Memory B cell (primary cell): ENCODE measurements around the gene NUP205.
"Not testable (repeated sequence)": the region's sequence is repeated elsewhere in the genome, so short reads cannot be mapped to it uniquely, and the experiment has no call there.

Source experiments
- ATAC-seq: fragments of 150-1000 bp; cut with Tn5 transposase; 2 replicates; pipeline ENCODE4 v1.10.0; 2021; ENCODE audit warnings: low read depth, mild to moderate bottlenecking, moderate library complexity
- DNase-seq, 2 donors: peaks; one replicate each; pipeline ENCODE4 v3.0.0; 2022; ENCODE audit warnings: low spot score in 2 of 2
- H3K27ac Mint-ChIP-seq: one replicate; pipeline ENCODE4 v1.8.0; 2022; ENCODE audit warnings: mild to moderate bottlenecking, moderate library complexity, mixed read lengths
- H3K27me3 Mint-ChIP-seq: one replicate; pipeline ENCODE4 v1.8.0; 2022; ENCODE audit warnings: mixed read lengths
- H3K36me3 Mint-ChIP-seq: one replicate; pipeline ENCODE4 v1.8.0; 2022; ENCODE audit warnings: mild to moderate bottlenecking, mixed read lengths
- H3K4me1 Mint-ChIP-seq: one replicate; pipeline ENCODE4 v1.8.0; 2022; ENCODE audit warnings: mixed read lengths
- H3K4me3 Mint-ChIP-seq: one replicate; pipeline ENCODE4 v1.8.0; 2022; ENCODE audit warnings: mild to moderate bottlenecking, moderate library complexity, mixed read lengths
- H3K9me3 Mint-ChIP-seq: one replicate; pipeline ENCODE4 v1.8.0; 2022; ENCODE audit warnings: mixed read lengths

The NUP205 gene

DNA sequence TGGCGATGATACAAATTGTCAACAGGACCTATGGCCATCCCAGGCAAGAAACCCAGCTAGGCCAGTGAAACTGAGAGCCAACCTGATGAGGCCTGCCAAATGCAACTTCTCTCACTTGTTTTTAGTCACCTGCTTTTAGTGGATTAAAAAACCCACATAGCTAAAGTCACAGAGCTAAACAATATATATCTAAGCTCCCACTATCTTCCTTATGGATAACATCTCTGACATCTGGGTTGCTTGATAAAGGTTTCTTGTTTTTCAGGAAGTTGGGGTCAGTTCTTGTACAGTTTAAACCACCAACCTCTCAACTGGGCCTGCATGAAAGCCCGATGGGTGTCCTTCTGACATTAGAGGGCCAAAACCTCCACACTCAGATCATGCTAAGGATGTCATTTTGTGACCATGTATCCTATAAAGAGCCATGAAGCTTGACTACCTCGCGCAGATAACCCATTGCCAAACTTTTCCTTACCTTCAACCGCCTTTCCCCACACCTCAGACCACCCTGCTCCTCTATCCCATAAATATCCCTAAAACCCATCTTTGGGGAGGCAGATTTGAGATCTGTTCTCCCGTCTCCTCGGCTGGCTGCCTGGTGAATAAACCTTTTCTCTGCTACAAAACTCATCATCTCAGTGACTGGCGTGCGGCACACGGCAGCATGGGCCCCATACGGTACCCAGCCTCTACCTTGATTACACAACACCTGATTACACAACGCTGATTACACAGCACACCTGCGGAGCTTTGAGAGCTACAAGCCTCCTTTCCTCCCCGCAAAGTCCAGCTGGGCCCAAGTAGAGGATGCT lies 103.8 kb downstream of the NUP205 start:
- DNase-seq (no peak), ATAC-seq (no peak)
- H3K9me3 Mint-ChIP-seq, result no peaks in the 10 kb centered on the region
- peaks cover 27% of the 10 kb centered on the region for H3K4me1 Mint-ChIP-seq
- H3K4me3 Mint-ChIP-seq, result peak overlapping the region; percentile 100
- peak overlapping the region; percentile 95 for H3K27ac Mint-ChIP-seq
- no peaks in the 10 kb centered on the region for H3K27me3 Mint-ChIP-seq
- no peaks in the 10 kb centered on the region for H3K36me3 Mint-ChIP-seq

DNA sequence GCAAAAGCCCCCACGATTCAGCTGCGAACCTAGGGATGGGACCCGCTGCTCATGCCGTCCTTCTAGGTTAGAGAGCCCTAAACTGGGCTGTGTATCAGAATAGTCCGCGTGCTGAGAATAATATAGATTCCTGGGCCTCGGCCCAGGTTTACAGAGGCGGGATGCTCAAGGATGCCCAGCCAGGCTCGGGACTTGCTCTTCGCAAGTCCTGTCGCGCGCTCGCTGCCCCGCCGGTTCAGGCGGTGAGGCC lies 104.3 kb downstream of the NUP205 start:
- no peak for DNase-seq
- H3K9me3 Mint-ChIP-seq, result no peaks in the 10 kb centered on the region
- H3K27ac Mint-ChIP-seq, result peak overlapping the region; percentile 95
- ATAC-seq, result no peak
- peaks cover 2% of the 10 kb centered on the region for H3K36me3 Mint-ChIP-seq
- H3K27me3 Mint-ChIP-seq, result no peaks in the 10 kb centered on the region
- H3K4me3 Mint-ChIP-seq, result peak overlapping the region; percentile 100
- H3K4me1 Mint-ChIP-seq, result peaks cover 32% of the 10 kb centered on the region

DNA sequence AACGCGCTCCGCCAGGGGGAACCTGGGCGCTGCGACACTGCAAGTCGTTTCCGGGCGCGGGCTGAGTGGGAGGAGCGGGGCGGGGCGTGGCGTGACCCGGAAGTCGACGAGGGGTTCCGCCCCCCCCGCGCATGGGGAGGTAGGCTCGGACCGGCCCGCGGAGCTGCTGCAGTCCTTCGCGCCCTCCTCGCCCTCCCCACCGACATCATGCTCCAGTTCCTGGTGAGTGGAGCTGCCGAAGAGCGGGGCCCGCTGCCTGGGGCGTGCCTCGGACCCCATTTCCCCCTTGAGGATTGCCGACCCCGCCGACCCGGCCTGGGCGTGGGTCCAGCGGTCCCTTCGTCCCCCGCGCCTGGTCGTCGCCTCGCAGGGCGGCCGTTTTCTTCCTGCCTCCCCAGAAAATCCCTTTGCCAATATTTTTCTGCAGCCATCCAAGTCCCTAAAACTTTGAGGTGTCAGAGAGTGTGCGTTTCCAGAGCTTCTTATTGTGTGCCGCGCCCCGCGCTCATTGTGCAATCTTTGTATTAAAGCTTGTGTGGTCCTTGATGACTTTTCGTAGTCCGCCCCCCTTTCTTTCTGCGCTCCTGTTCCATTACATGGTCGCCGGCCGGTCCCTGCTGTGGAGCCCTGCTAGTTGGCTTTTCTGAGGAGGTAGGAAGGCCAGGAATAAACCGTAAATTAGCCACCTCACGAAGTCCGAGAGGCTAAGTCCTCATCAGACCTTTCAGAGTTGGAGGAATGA lies 104.8 kb downstream of the NUP205 start, which contains the start of gene STMP1:
Gene STMP1, plus strand, starts transcription at position 142 of the 742 bp plus-strand sequence.
- peaks cover 2% of the 10 kb centered on the region for H3K36me3 Mint-ChIP-seq
- peak within 1 kb of the TSS; percentile 95 for H3K27ac Mint-ChIP-seq
- peaks cover 32% of the 10 kb centered on the region for H3K4me1 Mint-ChIP-seq
- peak; percentile 96 for ATAC-seq
- peak; percentile 97 for DNase-seq
- no peaks in the 10 kb centered on the region for H3K27me3 Mint-ChIP-seq
- no peaks in the 10 kb centered on the region for H3K9me3 Mint-ChIP-seq
- peak within 1 kb of the TSS; percentile 100 for H3K4me3 Mint-ChIP-seq

DNA sequence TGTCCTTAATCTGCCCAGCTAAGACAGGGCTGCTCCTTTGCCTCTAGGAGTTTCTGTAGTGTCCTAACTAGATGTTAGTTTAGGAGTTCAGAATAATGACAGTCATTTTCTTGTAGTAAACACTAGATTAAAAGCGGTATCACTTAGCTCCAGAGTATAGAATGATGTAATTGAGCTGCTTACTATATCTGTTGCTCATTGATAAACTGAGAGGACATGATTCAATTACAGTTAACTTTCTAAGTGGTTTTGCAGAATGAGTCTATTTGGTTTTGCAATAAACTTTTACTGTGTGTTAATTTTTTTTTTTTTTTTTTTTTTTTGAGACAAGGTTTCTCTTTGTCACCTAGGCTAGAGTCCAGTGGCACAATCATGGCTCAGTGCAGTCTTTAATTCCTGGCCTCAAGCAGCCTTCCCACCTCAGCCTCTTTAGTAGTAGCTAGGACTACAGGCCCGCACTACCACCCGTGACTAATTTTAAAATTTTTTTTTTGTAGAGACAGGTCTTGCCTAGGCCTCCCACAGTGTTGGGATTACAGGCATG lies 106.4 kb downstream of the NUP205 start:
- DNase-seq (no peak), ATAC-seq (no peak)
- Mint-ChIP-seq H3K4me3 (peak overlapping the region; percentile 67), H3K36me3 (peaks cover 6% of the 10 kb centered on the region), H3K4me1 (peaks cover 36% of the 10 kb centered on the region), H3K9me3 (no peaks in the 10 kb centered on the region), H3K27me3 (no peaks in the 10 kb centered on the region), H3K27ac (peak overlapping the region; percentile 70)

DNA sequence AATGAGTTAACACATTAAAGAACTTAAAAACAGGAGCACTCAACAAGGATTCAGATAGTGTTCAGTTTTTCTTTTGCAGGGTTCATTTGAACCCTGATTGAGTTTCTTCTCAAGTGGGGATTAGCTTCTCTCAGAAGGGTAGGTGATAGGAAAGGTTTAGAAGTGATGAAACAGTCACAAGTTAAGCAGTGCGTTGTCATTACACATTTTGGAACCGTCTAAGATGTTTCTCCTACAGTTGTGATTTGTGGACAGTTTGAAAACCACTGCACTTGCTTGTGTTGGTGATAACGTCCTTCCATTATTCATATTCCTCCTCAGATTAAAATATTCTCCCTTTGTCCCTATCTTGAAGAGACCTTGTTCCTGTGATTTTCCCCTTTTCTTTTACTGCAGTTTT lies 107.3 kb downstream of the NUP205 start:
- DNase-seq, result no peak
- H3K4me1 Mint-ChIP-seq, result peaks cover 40% of the 10 kb centered on the region
- H3K27me3 Mint-ChIP-seq, result no peaks in the 10 kb centered on the region
- H3K27ac Mint-ChIP-seq, result peak overlapping the region; percentile 60
- H3K36me3 Mint-ChIP-seq, result peaks cover 8% of the 10 kb centered on the region
- no peak for ATAC-seq
- no peak overlapping the region for H3K4me3 Mint-ChIP-seq
- H3K9me3 Mint-ChIP-seq, result no peaks in the 10 kb centered on the region

DNA sequence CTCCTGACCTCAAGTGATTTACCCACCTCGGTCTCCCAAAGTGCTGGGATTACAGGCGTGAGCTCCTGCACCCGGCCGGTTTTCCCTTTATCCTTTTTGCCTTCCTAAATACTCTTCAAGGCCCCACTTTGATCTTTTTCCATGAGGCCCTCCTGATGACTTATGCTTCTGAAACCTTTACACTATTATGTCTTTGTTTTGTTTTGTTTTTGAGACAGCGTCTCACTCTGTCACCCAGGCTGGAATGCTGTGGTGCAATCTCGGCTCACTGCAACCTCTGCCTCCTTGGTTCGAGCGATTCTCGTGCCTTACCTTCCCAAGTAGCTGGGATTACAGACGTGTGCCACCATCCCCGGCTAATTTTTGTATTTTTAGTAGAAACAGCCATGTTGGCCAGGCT lies 108.4 kb downstream of the NUP205 start:
- Mint-ChIP-seq H3K36me3 (peaks cover 8% of the 10 kb centered on the region), H3K27me3 (no peaks in the 10 kb centered on the region), H3K27ac (no peak overlapping the region), H3K9me3 (no peaks in the 10 kb centered on the region), H3K4me1 (peaks cover 41% of the 10 kb centered on the region), H3K4me3 (no peak overlapping the region)
- DNase-seq (no peak), ATAC-seq (no peak)

DNA sequence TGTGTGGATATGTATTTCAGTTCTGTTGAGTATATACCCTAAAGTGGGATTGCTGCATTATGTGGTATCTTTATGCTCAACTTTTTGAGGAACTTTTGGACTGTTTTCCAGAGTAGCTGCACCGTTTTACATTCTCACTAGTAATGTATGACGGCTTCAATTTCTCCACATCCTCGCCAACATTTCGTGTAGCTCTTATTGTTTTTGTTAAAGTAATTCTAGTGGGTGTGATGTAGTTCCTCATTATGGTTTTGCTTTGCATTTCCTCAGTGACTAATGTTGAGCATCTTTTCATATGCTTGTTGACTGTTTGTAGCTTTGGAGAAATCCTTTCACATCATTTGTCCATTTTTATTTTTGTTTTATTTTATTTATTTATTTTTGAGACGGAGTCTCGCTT lies 109.1 kb downstream of the NUP205 start:
- Mint-ChIP-seq H3K36me3 (peaks cover 8% of the 10 kb centered on the region), H3K4me1 (peaks cover 39% of the 10 kb centered on the region), H3K27ac (peak overlapping the region; percentile 67), H3K9me3 (no peaks in the 10 kb centered on the region), H3K27me3 (no peaks in the 10 kb centered on the region), H3K4me3 (peak overlapping the region; percentile 14)
- ATAC-seq, result no peak
- no peak for DNase-seq

DNA sequence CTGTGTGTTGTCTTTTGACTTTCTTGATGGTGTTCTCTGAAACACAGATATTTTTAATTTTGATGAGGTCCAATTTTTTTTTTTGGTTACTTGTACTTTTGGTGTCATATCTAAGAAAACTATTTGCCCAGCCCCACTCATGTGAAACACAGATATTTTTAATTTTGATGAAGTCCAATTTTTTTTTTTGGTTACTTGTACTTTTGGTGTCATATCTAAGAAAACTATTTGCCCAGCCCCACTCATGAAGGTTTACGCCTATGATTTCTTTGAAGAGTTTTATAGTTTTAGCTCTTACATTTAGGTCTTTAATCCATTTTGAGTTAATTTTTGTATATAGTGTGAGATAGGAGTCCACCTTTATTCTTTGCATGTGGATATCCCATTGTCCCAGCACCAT lies 109.9 kb downstream of the NUP205 start:
- not testable (repeated sequence) for H3K27ac Mint-ChIP-seq, H3K27me3 Mint-ChIP-seq, H3K4me3 Mint-ChIP-seq, H3K9me3 Mint-ChIP-seq, H3K36me3 Mint-ChIP-seq, DNase-seq, ATAC-seq
- H3K4me1 Mint-ChIP-seq, result peaks cover 37% of the 10 kb centered on the region

GRCh38 chr7:135668852-135669395 lies 111.2 kb downstream of the NUP205 start:
- H3K9me3 Mint-ChIP-seq, H3K4me3 Mint-ChIP-seq, ATAC-seq, DNase-seq, H3K27ac Mint-ChIP-seq, H3K27me3 Mint-ChIP-seq: not testable (repeated sequence)
- Mint-ChIP-seq H3K36me3 (peaks cover 15% of the 10 kb centered on the region), H3K4me1 (peaks cover 33% of the 10 kb centered on the region)

DNA sequence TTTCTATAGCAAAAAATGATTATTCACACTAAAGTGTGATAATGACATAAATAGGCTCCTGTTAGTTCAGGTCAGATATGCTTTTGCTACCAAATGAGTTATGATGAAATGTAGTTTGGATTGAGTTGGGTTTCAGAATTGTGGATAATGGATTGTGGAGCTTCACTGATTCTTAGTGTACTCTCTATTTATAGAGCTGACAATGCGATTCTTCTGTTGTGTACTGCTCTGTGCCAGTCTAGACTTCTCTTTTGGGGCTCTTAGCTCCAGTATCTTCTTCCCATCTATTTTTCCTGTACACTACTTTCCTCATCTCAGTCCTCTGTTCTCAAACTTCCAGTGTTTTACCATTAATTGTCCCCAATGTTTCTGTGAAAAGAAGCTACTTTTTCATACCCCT lies 112.1 kb downstream of the NUP205 start:
- Mint-ChIP-seq H3K27ac (peak overlapping the region; percentile 37), H3K4me1 (peaks cover 32% of the 10 kb centered on the region), H3K36me3 (peaks cover 18% of the 10 kb centered on the region), H3K9me3 (no peaks in the 10 kb centered on the region), H3K4me3 (no peak overlapping the region), H3K27me3 (no peaks in the 10 kb centered on the region)
- no peak for DNase-seq
- ATAC-seq, result no peak

GRCh38 chr7:135670179-135670578 lies 112.5 kb downstream of the NUP205 start:
- no peak for DNase-seq
- Mint-ChIP-seq H3K9me3 (no peaks in the 10 kb centered on the region), H3K36me3 (peaks cover 18% of the 10 kb centered on the region), H3K4me1 (peaks cover 28% of the 10 kb centered on the region), H3K27ac (peak overlapping the region; percentile 37), H3K27me3 (no peaks in the 10 kb centered on the region), H3K4me3 (no peak overlapping the region)
- no peak for ATAC-seq

DNA sequence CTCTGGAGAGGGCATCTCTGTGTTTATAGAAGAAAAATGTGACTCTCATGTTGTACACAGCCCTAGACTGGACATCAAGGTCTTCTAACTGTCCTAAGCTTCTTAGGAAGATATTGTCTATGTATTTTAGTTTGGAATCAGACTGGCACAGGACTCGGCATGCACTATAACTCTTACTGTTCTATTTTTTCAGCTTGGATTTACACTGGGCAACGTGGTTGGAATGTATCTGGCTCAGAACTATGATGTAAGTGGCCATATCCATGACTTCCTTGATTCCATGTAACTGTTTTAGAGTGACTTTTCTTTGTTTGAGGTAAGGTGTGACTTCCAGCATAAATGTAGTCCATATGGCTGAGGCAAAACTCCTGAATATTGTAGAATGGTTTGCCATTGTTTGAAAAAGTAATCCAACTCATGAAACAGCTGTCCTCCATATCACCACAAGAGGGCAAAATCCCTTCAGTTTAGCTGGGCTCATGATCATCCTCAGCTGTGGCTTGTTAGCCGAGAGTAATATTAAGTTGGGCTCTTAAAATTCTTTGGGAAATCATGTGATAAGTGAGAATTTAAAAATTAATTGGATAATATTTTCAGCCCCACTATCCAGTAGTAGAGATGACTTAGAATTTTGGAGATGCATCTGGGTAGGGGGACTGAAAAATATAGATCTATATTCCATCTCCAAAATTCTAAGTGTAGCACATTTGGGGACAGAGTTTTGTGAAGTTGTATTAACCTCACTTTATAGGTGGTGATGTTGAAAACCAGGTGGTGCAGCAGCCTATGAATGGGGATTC lies 115.0 kb downstream of the NUP205 start:
- DNase-seq (peak in 1 of 2 donors; percentile 6), ATAC-seq (no peak)
- H3K4me1 Mint-ChIP-seq, result peaks cover 15% of the 10 kb centered on the region
- H3K36me3 Mint-ChIP-seq, result peaks cover 20% of the 10 kb centered on the region
- H3K4me3 Mint-ChIP-seq, result no peak overlapping the region
- no peaks in the 10 kb centered on the region for H3K27me3 Mint-ChIP-seq
- no peaks in the 10 kb centered on the region for H3K9me3 Mint-ChIP-seq
- no peak overlapping the region for H3K27ac Mint-ChIP-seq

GRCh38 chr7:135673360-135673706 lies 115.6 kb downstream of the NUP205 start:
- Mint-ChIP-seq H3K4me3 (no peak overlapping the region), H3K4me1 (peaks cover 15% of the 10 kb centered on the region), H3K27me3 (no peaks in the 10 kb centered on the region), H3K27ac (no peak overlapping the region), H3K9me3 (no peaks in the 10 kb centered on the region), H3K36me3 (peaks cover 25% of the 10 kb centered on the region)
- no peak for ATAC-seq
- no peak for DNase-seq
